Central memory CD4-positive, alpha-beta T cell (primary cell): ENCODE measurements around the gene ORMDL3.
A peak's percentile ranks its signal among the peaks of the same experiment; 100 is the strongest.
"Not testable (repeated sequence)": the region's sequence is repeated elsewhere in the genome, so short reads cannot be mapped to it uniquely, and the experiment has no call there.

Source experiments
- DNase-seq: peaks from one replicate; pipeline ENCODE4 v3.0.0; 2022

Gene ORMDL3

DNA sequence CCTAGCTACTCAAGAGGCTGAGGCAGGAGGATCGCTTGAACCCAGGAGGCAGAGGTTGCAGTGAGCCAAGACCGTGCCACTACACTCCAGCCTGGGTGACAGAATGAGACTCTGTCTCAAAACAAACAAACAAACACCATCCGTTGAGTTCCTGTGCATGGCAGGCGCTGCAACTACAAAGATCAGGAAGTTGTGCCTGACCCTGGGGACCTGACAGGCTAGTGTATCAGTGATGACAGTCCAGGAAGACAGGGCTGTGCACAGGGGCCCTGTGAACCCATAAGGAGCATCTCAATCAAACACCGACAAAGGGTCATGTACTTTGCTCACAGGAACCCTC lies 21.1 kb upstream of the ORMDL3 start:
- not testable (repeated sequence) for DNase-seq

DNA sequence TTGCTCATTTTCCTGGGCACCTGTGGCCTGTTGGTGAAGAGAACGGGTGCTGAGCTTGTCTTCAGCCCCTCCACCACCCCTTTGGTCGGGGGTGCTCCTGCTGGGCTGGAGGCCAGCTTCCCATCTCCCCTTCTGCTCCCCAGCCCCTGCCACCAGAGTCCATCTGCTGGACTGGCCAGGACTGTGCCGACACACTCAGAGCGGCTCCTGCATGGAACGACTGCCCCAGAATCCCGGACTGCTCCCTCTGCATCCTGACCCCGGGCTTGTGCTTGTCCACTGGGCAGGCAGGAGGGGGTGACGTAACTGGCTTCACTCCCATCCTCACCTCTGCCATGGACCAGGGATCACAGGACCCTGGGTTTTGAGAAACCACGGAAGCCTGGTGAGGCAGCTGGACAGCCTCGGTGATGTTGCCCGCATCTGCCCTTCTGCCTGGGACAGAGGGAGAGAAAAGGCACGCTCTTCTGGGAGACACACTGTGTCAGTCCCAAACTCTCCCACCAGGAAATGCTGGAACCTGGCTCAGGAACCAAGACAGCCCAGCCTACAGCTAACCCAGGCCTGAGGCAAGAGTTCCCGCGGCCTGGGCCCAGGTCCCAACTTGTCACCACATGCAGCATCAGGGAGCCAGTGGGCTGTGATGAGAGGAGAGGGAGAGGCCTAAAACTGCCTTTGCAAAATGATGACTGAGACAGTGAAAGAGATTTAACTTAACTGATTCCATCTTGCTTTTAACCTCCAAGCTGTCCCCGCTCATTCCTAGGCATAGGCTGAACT lies 19.3 kb upstream of the ORMDL3 start:
- no peak for DNase-seq

GRCh38 chr17:39944393-39944711 lies 17.0 kb upstream of the ORMDL3 start:
- DNase-seq = no peak

GRCh38 chr17:39943702-39944392 lies 16.4 kb upstream of the ORMDL3 start:
- no peak for DNase-seq

GRCh38 chr17:39939588-39940419 lies 12.4 kb upstream of the ORMDL3 start:
- DNase-seq = peak; percentile 51

DNA sequence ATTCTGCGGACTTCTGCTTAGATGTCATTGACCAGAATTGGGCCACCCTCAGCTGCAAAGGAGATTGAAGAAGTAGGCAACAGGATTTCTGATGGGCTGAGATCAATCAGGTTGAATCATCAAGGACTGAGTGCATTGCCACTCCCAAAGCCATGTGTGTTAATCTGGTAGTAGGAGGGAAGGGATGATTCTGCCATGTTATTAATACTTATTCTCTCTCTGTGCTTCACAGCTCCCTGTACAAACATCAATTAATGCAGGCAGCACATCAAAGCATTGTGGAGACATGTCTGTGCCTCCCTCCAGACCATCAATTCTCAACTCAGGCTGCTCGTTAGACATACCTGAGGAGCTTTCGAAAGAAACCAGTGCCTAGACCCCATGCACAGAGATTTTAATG lies 11.7 kb upstream of the ORMDL3 start:
- no peak for DNase-seq

GRCh38 chr17:39938140-39938869 lies 10.9 kb upstream of the ORMDL3 start:
- DNase-seq = no peak

DNA sequence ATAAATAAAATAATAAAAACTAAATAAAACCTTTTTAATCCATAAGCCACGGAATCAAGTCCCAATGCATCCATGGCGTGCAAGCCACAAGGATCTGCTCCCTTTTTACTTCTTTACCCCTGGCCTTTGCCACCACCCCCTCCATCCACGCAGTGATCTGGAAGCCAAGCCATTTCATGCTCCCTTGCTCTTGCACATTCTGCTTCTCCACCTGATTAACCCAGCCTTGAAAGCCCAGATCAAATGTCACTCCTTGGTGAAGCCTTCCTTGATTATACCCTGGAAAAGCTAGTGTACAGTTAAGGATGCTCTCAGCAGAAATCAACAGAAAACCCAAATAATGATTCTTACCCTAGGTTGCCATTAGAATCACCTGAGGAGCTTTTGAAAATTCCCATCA lies 10.0 kb upstream of the ORMDL3 start:
- no peak for DNase-seq

DNA sequence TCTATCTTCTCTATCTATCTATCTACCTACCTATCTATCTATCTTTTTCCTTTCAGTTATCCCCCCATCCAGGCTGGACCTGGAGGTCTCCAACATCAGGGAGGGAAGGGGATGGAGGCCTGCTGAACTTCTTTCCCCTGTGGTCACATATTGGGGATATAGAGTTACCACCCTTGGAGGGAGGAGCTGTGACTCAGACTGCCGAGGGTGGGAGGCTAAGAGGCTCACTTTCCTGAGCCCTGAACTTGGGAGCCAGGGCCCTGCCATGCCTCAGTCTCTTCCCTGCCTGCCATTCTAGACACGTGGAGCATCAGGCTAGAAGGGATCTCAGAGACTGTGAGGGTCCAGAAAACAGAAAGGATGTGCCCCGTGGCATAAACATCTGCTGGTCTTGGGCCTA lies 8.5 kb upstream of the ORMDL3 start:
- no peak for DNase-seq

DNA sequence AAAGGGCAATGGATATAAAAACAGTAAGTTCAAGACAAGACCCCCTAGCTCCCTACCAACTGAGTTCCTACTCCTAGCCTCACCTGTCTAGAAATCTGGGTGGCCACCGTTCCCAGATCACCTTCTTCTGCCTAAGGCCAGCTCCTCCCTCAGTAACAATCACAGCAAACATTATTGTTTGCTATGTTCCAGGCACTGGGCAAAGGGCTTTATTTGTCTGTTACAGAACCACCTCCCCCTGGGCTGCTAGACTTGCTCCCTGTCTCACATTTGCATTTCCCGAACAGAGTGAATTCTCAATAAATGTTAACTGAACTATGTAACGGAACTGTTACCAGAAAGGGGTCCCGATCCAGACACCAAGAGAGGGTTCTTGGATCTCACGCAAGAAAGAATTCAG lies 6.9 kb upstream of the ORMDL3 start:
- DNase-seq = no peak

DNA sequence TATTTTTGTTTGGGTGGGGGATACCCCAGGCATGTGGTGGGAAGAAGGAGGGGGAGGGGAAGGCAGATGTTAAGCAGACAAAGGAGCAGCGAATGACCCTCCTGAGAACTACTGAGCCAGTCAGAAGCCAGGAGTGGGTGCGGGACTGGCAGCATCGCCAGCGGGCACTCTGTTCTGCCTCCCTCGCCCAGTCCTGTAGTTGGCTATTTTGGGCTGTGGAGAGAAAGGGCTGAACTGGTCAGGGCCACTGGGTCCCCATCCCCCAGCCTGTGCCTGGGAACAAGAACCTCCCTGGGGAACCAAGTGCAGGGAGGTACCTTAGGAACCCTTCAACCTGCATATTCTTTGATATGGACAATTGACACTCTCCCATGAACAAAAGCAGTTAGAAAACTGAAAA lies 6.5 kb upstream of the ORMDL3 start:
- no peak for DNase-seq

DNA sequence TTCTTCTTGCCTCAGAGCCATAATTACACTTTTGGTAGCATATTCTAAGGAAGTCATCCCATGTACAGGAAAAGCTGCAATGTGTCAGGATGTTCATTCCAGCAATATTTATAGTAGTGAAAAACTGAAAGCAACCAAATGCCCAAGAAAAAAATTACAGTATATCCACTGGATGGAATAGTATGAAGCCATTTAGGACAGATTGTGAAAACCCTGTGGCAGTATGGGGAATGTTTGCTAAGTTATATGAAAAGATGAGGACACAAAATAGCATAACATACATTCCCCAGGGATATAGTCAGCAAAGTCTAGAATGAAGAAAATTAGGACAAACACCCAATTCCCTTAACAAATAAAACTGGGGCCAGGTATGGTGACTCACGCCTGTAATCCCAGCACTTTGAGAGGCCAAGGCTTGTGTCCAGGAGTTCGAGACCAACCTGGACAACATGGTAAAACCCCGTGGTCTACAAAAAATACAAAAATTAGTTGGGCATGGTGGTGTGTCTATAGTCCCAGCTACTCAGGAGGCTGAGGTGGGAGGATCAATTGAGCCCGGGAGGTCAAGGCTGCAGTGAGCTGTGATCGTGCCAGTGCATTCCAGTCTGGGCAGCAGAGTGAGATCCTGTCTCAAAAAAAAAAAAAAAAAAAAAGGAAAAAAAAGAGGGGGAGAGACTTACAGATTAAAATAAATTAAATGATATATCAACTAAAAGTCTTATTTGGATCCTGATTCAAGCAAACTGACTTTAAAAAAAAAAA lies 2.4 kb upstream of the ORMDL3 start:
- DNase-seq = no peak

- no peak for DNase-seq
Observed at GRCh38 chr17:39928858-39929645, 1.7 kb upstream of the ORMDL3 start.

GRCh38 chr17:39927929-39928857 lies 792 bp upstream of the ORMDL3 start:
- no peak for DNase-seq

- DNase-seq = peak; percentile 57
Observed at GRCh38 chr17:39926588-39927100, 757 bp downstream of the ORMDL3 start.

DNA sequence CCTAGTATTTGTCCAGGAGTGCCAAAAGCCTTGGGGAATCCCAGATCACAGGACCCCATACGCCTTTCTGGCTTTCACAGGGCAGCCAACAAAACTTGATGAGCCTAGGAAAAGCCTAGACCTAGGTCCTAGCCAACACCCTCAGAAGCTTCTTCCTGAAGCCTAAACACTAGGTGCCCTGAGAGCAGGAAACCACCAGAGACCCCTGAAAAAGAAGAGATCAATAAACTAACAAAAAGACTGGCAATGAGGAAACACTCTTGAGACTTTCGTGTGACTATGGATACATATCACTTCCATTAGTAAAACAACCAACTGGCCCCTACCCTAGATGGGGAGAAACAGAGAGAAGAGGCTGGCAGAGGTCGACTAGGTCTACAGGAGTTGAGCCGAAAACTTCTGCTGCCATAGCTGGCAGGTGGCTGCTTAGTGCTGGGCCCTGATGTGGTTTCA lies 1.2 kb downstream of the ORMDL3 start:
- no peak for DNase-seq

DNA sequence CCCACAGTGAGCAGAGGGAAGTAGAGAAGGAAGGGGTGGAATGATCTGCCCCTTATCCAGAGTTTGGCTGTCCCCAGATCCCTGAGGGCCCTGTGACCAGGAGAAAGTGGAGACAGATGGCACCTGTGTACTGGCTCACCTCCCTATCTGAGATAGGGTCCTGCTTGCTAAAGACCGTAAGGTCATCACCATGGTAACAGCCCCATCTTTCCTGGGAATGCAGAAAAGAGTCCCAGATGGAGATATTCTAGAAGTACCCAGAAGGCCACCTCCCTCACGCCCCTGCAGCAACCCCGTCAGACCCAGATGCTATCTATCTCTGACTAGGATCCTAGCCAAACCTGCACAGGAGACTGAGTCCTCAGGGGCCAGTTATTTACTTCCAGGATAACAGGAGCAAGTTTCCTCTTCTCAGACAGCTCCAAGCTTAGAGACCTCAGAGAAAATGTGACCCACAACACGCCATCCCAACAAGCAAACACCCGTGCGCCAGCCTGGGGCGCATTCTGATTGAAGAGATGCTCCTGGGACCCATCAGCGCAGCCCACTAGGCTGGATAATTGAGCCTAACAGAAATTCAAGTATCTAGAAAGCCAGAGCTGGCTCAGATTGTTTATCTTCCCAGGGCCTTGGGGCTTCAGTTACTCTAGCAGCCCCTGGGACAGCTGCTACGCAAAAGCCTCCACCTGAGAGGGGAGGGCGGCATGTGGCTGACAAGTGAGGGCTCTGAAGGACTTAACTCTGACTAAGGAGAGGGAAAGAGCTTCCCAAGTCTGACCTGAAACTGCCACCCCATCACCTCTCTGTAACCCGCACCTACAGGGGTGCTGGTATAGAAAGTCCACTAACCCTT lies 1.9 kb downstream of the ORMDL3 start:
- DNase-seq = no peak

GRCh38 chr17:39924691-39925055 lies 2.7 kb downstream of the ORMDL3 start:
- no peak for DNase-seq
